Measurements from ENCODE around the gene DEUP1.

DNA sequence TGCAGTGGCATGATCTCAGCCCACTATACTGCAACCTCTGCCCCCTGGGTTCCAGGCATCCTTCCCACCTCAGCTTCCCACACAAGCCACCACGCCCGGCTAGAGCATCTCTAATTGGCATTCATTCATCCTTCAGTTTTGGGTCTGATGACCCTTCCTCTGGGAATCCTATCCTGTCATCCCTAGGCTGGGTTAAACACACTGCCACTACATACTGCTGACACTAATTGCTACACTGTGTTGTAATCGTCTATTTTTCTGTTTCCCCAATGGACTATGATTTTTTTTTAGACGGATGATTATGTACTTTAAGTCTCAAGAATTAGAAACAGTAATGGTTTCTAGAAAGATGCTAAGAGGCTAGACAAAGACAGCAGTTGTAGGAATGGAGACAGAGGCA is 62.8 kb downstream of the DEUP1 start:
- TF ChIP-seq, protein P1, sequence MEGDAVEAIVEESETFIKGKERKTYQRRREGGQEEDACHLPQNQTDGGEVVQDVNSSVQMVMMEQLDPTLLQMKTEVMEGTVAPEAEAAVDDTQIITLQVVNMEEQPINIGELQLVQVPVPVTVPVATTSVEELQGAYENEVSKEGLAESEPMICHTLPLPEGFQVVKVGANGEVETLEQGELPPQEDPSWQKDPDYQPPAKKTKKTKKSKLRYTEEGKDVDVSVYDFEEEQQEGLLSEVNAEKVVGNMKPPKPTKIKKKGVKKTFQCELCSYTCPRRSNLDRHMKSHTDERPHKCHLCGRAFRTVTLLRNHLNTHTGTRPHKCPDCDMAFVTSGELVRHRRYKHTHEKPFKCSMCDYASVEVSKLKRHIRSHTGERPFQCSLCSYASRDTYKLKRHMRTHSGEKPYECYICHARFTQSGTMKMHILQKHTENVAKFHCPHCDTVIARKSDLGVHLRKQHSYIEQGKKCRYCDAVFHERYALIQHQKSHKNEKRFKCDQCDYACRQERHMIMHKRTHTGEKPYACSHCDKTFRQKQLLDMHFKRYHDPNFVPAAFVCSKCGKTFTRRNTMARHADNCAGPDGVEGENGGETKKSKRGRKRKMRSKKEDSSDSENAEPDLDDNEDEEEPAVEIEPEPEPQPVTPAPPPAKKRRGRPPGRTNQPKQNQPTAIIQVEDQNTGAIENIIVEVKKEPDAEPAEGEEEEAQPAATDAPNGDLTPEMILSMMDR (IDR thresholded peaks at IDR 0.05), result no peak
- TF ChIP-seq POLR2A (IDR thresholded peaks at IDR 0.05) (no peak), POLR2AphosphoS5 (IDR thresholded peaks at IDR 0.05) (no peak)
